ENCODE results near the gene MRFAP1L1.

Gene MRFAP1L1

DNA sequence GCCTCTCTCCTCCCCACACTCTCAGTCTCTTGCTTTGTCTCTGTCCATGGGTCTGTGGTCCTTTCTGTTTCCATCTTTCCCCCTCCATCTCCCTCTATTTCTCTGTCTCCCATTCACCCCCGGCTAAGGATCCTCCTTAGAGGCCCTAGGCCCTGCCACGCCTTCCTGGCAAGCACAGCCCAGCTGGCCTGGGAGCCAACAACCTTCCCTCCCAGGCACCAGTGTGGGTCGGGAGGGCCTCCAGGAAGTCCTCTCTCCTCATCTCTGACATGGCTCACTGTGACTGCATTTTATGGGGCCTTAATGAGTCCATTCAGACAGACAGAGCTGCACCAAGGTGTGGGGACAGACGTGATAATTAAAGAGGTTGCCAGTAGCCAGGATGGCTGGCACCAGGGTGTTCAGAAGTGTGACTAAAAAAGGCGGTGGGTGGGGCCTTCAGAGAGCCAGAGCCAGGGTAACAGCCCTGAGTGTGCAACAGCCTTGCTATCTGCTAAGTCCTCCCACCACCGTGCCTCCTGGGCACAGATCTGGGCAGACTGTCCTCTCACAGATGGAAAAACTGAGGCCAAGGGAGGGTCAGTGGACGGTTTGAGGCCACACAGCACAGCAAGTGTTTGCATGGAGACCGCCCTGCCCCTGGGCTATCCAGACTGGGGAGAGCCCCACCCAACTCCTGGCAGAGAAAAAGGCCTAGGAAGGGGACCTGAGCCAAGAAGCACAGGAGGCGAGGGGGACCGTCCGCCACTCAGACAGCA, 37.8 kb upstream of the MRFAP1L1 start:
- H3K4me3 ChIP-seq (ENCODE audit: control insufficient read depth, low read depth, low read length) = no peak overlapping the region
- DNase-seq (ENCODE audit: low read depth) = peak; percentile 13
- TF ChIP-seq CTCF (conservative IDR thresholded peaks at IDR 0.05; ENCODE audit: control insufficient read depth, insufficient read depth, low read depth, low read length) = no peak

DNA sequence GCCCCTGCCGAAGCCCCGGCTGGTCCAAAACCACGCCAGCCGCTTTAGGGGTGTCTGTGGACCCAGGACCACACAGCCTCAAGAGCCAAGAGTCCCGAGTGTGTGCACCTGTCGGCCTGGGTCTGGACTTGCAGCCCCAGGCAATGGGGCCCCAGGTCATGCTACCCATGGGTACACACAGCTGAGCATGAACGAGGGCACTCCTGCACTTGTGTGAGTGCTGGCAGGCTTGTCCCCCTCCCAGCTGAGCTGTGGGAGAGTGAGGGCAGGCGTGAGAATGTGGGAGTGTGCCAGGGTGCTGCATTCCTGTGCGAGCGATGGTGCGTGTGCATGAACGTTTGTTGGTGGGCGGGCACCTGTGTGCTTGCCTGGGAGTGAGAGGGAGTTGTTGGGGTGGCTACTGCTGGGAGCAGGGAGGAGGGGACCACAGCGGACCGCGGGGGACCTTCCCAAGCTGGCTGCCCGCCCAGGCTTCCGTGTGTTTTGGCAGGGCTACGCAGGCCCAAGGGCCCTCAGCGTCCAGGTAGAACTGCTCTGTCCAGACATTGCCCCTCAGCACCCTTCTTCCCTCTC, 37.1 kb upstream of the MRFAP1L1 start:
- DNase-seq (ENCODE audit: low read depth) = no peak
- no peak for TF ChIP-seq CTCF (conservative IDR thresholded peaks at IDR 0.05; ENCODE audit: control insufficient read depth, insufficient read depth, low read depth, low read length)
- H3K4me3 ChIP-seq (ENCODE audit: control insufficient read depth, low read depth, low read length) = no peak overlapping the region

DNA sequence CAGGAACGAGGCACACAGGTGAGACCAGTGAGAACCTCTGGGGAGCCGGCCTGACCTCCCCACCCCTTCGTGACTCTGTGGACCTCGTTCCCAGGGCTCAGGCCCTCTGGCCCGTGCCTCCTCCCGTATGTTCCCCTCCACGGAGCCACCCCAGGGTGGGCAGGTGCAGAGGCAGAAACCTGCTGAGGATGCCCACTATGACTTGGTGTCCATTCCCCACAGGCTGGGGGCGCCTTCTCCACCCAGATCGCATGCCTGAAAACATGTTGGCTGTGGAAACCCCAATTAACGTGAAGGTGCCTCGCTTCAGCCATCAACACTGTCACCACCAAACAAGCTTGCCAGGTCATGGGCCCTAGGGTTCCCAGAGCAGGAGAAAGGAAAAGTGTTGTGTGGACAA, 33.3 kb upstream of the MRFAP1L1 start:
- DNase-seq (ENCODE audit: low read depth) = no peak
- no peak overlapping the region for H3K4me3 ChIP-seq (ENCODE audit: control insufficient read depth, low read depth, low read length)
- no peak for TF ChIP-seq CTCF (conservative IDR thresholded peaks at IDR 0.05; ENCODE audit: control insufficient read depth, insufficient read depth, low read depth, low read length)

DNA sequence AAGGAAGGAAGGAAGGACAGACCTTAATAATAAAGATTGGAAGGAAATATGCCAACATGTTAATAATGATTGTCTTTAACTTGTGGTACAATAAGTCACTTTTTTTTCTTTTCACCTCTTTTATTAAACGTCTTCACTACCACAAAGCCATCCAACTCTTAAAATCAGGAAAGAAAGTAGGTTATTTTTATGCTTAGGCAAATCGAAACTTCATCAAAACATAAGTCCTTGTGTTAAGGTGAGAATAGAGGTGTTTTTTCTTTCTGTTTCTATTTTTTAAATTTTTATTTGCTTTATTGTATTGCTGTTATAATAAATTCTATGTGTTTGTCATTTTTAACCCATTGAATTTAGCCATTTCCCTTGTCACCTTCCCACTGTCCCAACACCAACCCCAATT, 32.8 kb upstream of the MRFAP1L1 start:
- no peak for DNase-seq (ENCODE audit: low read depth)
- TF ChIP-seq CTCF (conservative IDR thresholded peaks at IDR 0.05; ENCODE audit: control insufficient read depth, insufficient read depth, low read depth, low read length) = no peak
- no peak overlapping the region for H3K4me3 ChIP-seq (ENCODE audit: control insufficient read depth, low read depth, low read length)

DNA sequence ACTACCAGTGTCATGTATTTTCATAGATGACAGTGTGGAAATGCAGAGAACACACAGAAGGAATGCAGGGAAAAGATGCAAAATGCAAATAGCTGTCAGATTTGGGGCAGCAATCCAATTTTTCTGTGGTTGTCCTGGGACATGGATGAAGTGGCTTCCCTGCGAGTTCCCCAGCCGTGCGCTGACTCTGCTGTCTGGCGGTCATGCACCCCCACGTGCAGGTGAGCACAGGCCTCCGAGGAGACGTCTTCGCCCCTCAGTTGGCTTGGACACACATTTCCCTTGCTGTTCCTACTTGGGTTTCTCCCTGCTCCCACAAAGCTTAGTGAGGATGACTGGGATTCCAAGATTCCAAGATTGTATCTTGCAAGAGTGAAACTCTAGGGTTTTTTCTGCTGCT, 30.7 kb upstream of the MRFAP1L1 start:
- no peak for TF ChIP-seq CTCF (conservative IDR thresholded peaks at IDR 0.05; ENCODE audit: control insufficient read depth, insufficient read depth, low read depth, low read length)
- no peak for DNase-seq (ENCODE audit: low read depth)
- H3K4me3 ChIP-seq (ENCODE audit: control insufficient read depth, low read depth, low read length) = no peak overlapping the region

GRCh38 chr4:6739920-6740319, 30.3 kb upstream of the MRFAP1L1 start:
- no peak for DNase-seq (ENCODE audit: low read depth)
- no peak for TF ChIP-seq CTCF (conservative IDR thresholded peaks at IDR 0.05; ENCODE audit: control insufficient read depth, insufficient read depth, low read depth, low read length)
- no peak overlapping the region for H3K4me3 ChIP-seq (ENCODE audit: control insufficient read depth, low read depth, low read length)

Measured in fibroblast of mammary gland (primary cell).